Sigmoid colon (tissue), 7 donors: ENCODE measurements around the gene KIRREL3. TPM values are rescaled to one million over a fixed set of nuclear protein-coding genes. Genes with fewer than 3 reads are reported as not detected.

Experiments
- DNase-seq: peaks from one replicate; pipeline ENCODE4 v3.0.0-alpha.2; 2019
- H3K27ac ChIP-seq, 4 donors: fragments of 200-600 bp; sonication (generic); one replicate each; pipeline ENCODE4 v1.5.1; 2016 to 2019; ENCODE audit warnings: mild to moderate bottlenecking in 1 of 4
- H3K27me3 ChIP-seq, 3 donors: fragments of 200-600 bp; sonication (generic); one replicate each; pipeline ENCODE4 v1.5.1; 2019; ENCODE audit warnings: mild to moderate bottlenecking in 1 of 3
- H3K36me3 ChIP-seq, 4 donors: fragments of 200-600 bp; sonication (generic); one replicate each; pipeline ENCODE4 v1.5.1; 2016 to 2019
- H3K4me1 ChIP-seq, 4 donors: fragments of 200-600 bp; sonication (generic); one replicate each; pipeline ENCODE4 v1.5.1; 2017 to 2019
- H3K4me3 ChIP-seq, 4 donors: fragments of 200-600 bp; sonication (generic); one replicate each; pipeline ENCODE4 v1.5.1; 2017 to 2019; ENCODE audit warnings: mild to moderate bottlenecking in 2 of 4, moderate library complexity in 1 of 4
- H3K9me3 ChIP-seq, 4 donors: fragments of 200-600 bp in 3 of 4; sonication (generic) in 3 of 4; one replicate each; pipeline versions ENCODE4 v1.5.1 to v1.6.1; 2013 to 2019
- EP300 ChIP-seq, 4 donors: sonication (generic); formaldehyde crosslinking; IDR thresholded peaks; one replicate each; pipeline ENCODE4 v1.6.1; 2017; ENCODE audit warnings: antibody characterized with exemption in 4 of 4
- POLR2A ChIP-seq, 2 donors: fragments of 450-650 bp; IDR thresholded peaks; one replicate each; pipeline ENCODE4 v1.6.1; 2016; ENCODE audit warnings: antibody characterized with exemption in 2 of 2, mild to moderate bottlenecking in 2 of 2, moderate library complexity in 2 of 2
- POLR2AphosphoS5 ChIP-seq, 4 donors: sonication (generic); formaldehyde crosslinking; IDR thresholded peaks; one replicate each; pipeline ENCODE4 v1.6.1; 2017; ENCODE audit warnings: antibody characterized with exemption in 4 of 4
- WGBS, 2 donors: extraction: QIAGEN DNeasy Blood & Tissue Kit; methylation state at CpG; one replicate each; pipeline ENCODE4 v1.1.7; 2013; 5-methylcytosine and 5-hydroxymethylcytosine counted together
- intact Hi-C: fragments of 100-400 bp; cut with DNase I; formaldehyde crosslinking; loops from one replicate; pipeline ENCODE4 v1.15.1; 2023
- polyA plus RNA-seq, 3 donors: library from polyadenylated mRNA; stranded (reverse); fragments of 200-250 nt; gene quantifications; one replicate each; pipeline ENCODE4 v1.2.3, GENCODE V29; 2013
- total RNA-seq, 4 donors: library from RNA; depleted of rRNA; stranded (reverse); fragments of >200 nt; gene quantifications; one replicate each; pipeline ENCODE4 v1.1.0, GENCODE V29; 2016
- TF ChIP-seq, protein P1 (sequence below), 4 experiments: fragments of 450-650 bp in 3 of 4; fragments of 200-600 bp in 1 of 4; IDR thresholded peaks; one replicate each; pipeline ENCODE4 v1.5.1; 2016 to 2019; ENCODE audit warnings: antibody characterized with exemption in 4 of 4, mild to moderate bottlenecking in 3 of 4, moderate library complexity in 2 of 4
- donor health status: healthy with polysubstance abuse.
- donor health status: Bipolar disorder and iron deficiency.
- donor health status: healthy.

Gene KIRREL3
- total and polyA plus RNA-seq, 7 donors = under 0.01 to 3.3 (median 1.0) TPM

DNA sequence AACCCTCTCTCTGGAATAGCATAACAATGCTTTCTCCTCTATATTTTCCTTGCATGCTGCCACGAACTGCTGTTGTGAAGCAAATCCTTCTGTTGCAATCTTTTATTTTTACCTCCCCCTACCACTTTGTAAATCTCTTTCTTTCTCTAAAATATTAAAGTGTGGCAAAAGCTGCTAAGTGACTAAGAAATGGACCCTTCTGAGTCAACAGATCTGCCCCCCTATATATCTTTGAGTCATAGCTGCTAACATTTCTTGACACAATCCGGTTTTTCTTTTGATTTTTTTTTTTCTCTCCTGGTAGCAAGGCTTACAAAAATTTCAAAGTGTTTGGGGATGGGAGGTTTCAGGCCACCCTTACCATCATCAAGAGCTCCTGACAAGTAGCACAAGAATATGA, 39.0 kb upstream of the KIRREL3 start:
- Histone ChIP-seq H3K4me1 (no peaks in the 10 kb centered on the region), H3K27me3 (no peaks in the 10 kb centered on the region), H3K27ac (no peak overlapping the region), H3K9me3 (no peaks in the 10 kb centered on the region), H3K4me3 (no peak overlapping the region), H3K36me3 (no peaks in the 10 kb centered on the region)
- TF ChIP-seq POLR2A (IDR thresholded peaks at IDR 0.05) (no peak), EP300 (IDR thresholded peaks at IDR 0.05) (no peak), POLR2AphosphoS5 (IDR thresholded peaks at IDR 0.05) (no peak)
- TF ChIP-seq, protein P1, sequence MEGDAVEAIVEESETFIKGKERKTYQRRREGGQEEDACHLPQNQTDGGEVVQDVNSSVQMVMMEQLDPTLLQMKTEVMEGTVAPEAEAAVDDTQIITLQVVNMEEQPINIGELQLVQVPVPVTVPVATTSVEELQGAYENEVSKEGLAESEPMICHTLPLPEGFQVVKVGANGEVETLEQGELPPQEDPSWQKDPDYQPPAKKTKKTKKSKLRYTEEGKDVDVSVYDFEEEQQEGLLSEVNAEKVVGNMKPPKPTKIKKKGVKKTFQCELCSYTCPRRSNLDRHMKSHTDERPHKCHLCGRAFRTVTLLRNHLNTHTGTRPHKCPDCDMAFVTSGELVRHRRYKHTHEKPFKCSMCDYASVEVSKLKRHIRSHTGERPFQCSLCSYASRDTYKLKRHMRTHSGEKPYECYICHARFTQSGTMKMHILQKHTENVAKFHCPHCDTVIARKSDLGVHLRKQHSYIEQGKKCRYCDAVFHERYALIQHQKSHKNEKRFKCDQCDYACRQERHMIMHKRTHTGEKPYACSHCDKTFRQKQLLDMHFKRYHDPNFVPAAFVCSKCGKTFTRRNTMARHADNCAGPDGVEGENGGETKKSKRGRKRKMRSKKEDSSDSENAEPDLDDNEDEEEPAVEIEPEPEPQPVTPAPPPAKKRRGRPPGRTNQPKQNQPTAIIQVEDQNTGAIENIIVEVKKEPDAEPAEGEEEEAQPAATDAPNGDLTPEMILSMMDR (IDR thresholded peaks at IDR 0.05) = no peak
- DNase-seq = no peak
- 56 to 77% methylated on average over 2 of the region's 2 CpGs for WGBS, 2 donors
- intact Hi-C loops = no loop called here

DNA sequence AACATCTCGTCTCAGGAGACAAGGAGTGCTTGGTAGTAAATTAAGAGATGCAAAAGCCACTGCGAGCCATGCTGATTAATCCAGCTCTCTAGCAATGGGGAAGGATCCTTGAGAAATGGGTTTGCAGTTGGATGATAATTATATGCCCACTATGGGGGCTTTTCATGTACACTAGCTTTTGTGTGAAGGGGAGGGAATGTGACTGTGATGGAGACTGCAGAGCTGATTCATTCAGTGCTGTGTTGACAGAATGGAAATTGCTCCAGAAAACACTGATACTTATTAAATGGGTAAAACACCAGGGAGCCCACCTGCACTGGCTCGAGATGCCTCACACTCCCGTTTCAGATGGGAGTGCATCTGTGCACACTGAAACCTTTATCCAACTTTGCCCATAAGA, 37.0 kb upstream of the KIRREL3 start:
- Histone ChIP-seq H3K27ac (no peak overlapping the region), H3K27me3 (no peaks in the 10 kb centered on the region), H3K9me3 (no peaks in the 10 kb centered on the region), H3K36me3 (no peaks in the 10 kb centered on the region), H3K4me1 (no peaks in the 10 kb centered on the region), H3K4me3 (no peak overlapping the region)
- intact Hi-C loops = no loop called here
- no peak for DNase-seq
- WGBS, 2 donors = 71 to 88% methylated on average over 4 of the region's 4 CpGs
- TF ChIP-seq, protein P1 (IDR thresholded peaks at IDR 0.05) = no peak
- TF ChIP-seq EP300 (IDR thresholded peaks at IDR 0.05) = no peak
- TF ChIP-seq POLR2AphosphoS5 (IDR thresholded peaks at IDR 0.05) = no peak
- TF ChIP-seq POLR2A (IDR thresholded peaks at IDR 0.05) = no peak

DNA sequence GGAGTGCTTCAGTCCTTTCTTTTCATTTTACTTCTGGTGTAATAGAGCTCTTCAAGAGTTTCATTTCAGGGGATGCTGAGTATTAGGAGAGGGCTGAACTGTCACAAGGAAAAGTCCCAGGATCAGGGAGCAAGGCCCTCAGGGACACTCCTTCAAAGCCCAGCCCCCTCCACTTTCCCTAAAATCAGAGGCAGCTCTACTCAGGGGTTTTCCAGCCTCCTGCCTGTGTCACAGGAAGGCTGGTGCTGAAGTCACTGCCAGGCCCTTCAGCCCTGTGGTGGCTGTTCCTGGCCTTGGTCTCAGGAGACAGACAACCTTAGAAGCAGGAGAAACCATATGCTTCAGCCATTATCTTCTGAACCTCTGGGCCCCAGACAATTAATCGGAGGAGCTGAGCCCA, 36.4 kb upstream of the KIRREL3 start:
- Histone ChIP-seq H3K4me3 (no peak overlapping the region), H3K4me1 (no peaks in the 10 kb centered on the region), H3K36me3 (no peaks in the 10 kb centered on the region), H3K9me3 (no peaks in the 10 kb centered on the region), H3K27me3 (no peaks in the 10 kb centered on the region), H3K27ac (no peak overlapping the region)
- DNase-seq = no peak
- WGBS, 2 donors = 98 to 100% methylated on average over 1 of the region's 1 CpG
- intact Hi-C loops = no loop called here
- TF ChIP-seq POLR2AphosphoS5 (IDR thresholded peaks at IDR 0.05) (no peak), POLR2A (IDR thresholded peaks at IDR 0.05) (no peak), EP300 (IDR thresholded peaks at IDR 0.05) (no peak)
- TF ChIP-seq, protein P1 (IDR thresholded peaks at IDR 0.05) = no peak

DNA sequence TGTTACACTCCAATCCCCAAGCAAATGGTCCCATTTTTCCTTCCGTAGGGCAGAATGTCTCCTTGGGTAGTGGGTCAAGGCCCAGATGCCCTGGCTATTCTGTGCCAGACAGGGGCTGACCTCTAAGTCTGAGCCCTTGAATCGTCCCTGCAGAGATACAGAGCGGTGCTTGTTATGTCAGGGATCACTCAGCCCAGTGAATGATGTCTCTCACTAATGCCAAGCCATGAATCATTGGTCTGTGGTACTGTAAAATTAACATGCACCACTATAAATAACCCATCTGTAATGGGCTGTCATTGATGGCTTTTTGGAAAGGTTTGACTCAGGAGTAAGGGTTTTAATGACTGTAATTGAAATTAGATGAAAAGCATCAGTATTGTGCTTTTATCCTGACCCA, 35.3 kb upstream of the KIRREL3 start:
- no peak for TF ChIP-seq EP300 (IDR thresholded peaks at IDR 0.05)
- no peak for TF ChIP-seq POLR2AphosphoS5 (IDR thresholded peaks at IDR 0.05)
- TF ChIP-seq, protein P1 (IDR thresholded peaks at IDR 0.05) = no peak
- TF ChIP-seq POLR2A (IDR thresholded peaks at IDR 0.05) = no peak
- Histone ChIP-seq H3K36me3 (no peaks in the 10 kb centered on the region), H3K27ac (no peak overlapping the region), H3K9me3 (no peaks in the 10 kb centered on the region), H3K27me3 (no peaks in the 10 kb centered on the region), H3K4me1 (no peaks in the 10 kb centered on the region), H3K4me3 (no peak overlapping the region)
- no peak for DNase-seq
- intact Hi-C loops = no loop called here
- WGBS, 2 donors = 87 to 95% methylated on average over 3 of the region's 3 CpGs

DNA sequence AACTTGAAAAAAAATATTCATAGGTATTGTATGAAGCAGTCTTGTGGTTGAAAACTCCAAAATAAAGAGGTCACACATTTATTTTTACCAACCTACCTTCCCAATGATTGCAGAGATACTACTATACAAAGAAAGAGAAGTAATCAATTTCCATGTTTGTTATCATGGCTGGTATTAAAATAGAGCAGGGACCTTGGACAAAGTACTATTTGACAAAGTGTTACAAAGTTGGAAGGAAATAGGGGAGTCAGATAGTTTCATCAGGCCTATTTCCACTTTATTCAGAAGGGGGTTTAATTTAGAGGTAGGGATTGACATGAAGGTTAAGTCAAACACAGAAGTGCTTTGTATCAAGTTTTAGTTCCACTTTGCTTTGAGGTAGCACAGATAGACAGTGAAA, 34.4 kb upstream of the KIRREL3 start:
- H3K27ac ChIP-seq = no peak overlapping the region
- H3K36me3 ChIP-seq = no peaks in the 10 kb centered on the region
- no peak overlapping the region for H3K4me3 ChIP-seq
- H3K27me3 ChIP-seq = no peaks in the 10 kb centered on the region
- intact Hi-C loops = no loop called here
- DNase-seq = no peak
- TF ChIP-seq EP300 (IDR thresholded peaks at IDR 0.05) (no peak), POLR2AphosphoS5 (IDR thresholded peaks at IDR 0.05) (no peak)
- TF ChIP-seq, protein P1 (IDR thresholded peaks at IDR 0.05) = no peak
- H3K4me1 ChIP-seq = no peaks in the 10 kb centered on the region
- no peaks in the 10 kb centered on the region for H3K9me3 ChIP-seq
